Activated CD4-positive, CD25-positive, alpha-beta regulatory T cell treated with anti-CD3 and anti-CD28 coated beads, Interleukin-2, amount 50 U/mL, for 24 hours (primary cell): Measurements from ENCODE around the gene UBXN7.
"Not testable (repeated sequence)": the region's sequence is repeated elsewhere in the genome, so short reads cannot be mapped to it uniquely, and the experiment has no call there.

Source experiments
- ATAC-seq, 2 donors: fragments of 150-1000 bp; cut with Tn5 transposase; one replicate each; pipeline ENCODE4 v1.10.0; 2021; ENCODE audit warnings: mild to moderate bottlenecking in 1 of 2, moderate library complexity in 1 of 2

UBXN7 gene

GRCh38 chr3:196315821-196316220, 116.4 kb downstream of the UBXN7 start:
- ATAC-seq: no peak

- no peak for ATAC-seq
Measured at GRCh38 chr3:196314597-196314996, 117.6 kb downstream of the UBXN7 start.

GRCh38 chr3:196314086-196314485, 118.1 kb downstream of the UBXN7 start:
- ATAC-seq: not testable (repeated sequence)

- not testable (repeated sequence) for ATAC-seq
Measured at GRCh38 chr3:196302960-196303359, 129.3 kb downstream of the UBXN7 start.

GRCh38 chr3:196302551-196302950, 129.7 kb downstream of the UBXN7 start:
- not testable (repeated sequence) for ATAC-seq

GRCh38 chr3:196298521-196298920, 133.7 kb downstream of the UBXN7 start:
- no peak for ATAC-seq
